GM19035 (cell line): Measurements from ENCODE around the gene MYO9A.

Experiments used
- ATAC-seq: cut with Tn5 transposase; IDR thresholded peaks from one replicate; pipeline ENCODE4 v1.9.1; 2021; ENCODE audit not compliant: unreplicated experiment

Gene MYO9A

DNA sequence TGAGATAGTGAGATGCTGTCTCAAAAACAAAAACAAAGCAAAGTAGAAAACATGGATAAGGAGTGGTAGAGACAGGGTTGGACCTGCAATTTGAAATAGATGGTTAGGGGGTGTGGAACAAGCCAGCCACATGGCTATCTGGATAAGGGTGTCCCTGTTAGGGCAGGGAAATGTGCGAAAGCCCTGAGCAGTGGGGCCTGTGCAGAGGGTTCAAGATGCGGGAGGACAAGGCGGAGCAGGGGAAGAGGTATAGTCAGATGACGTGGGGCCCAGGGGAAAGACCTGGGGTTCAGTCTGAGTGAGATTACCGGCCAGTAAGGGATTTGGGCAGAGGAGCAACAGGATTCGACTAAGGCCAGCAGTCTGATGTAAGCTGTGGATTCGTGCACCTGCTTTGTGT lies 326.0 kb downstream of the MYO9A start:
- no peak for ATAC-seq

DNA sequence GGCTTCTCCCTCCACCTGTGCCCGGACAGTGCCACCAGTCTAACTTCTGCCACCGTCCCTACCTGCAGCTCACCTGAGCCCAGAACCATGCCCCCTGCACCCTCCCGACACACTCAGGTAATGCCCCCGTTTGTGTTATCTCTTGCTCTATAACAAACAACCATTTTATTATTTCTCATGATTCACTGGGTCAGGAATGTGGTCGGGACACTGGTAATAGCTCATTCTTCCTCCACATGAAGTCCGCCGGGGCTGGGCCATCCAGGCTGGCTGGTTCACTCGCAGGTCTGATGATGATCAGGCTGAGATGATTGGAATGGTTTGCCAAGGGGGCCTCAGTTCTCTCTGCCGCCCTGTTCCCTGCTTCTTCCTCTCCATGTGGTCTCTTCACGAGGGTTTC lies 327.9 kb downstream of the MYO9A start:
- ATAC-seq, result no peak

DNA sequence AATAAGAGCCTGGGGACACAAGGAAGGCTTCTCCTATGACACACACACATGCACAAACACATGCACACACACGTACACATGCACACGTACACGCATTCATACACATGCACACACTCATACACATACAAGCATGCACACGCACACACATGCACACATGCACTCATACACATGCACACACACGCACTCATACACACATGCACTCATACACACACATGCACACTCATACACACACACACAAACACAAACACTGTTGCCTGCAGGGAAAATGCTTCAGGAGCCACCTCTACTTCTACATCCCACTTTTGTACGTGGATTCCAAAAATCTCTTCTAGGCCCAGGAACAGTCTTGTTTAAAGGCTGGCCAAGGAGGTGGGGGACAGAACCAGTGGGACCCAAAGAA lies 328.3 kb downstream of the MYO9A start:
- no peak for ATAC-seq

GRCh38 chr15:71788646-71789579 lies 329.0 kb downstream of the MYO9A start:
- no peak for ATAC-seq

- no peak for ATAC-seq
Measured at GRCh38 chr15:71786673-71787072, 331.3 kb downstream of the MYO9A start.

GRCh38 chr15:71785996-71786395 lies 332.0 kb downstream of the MYO9A start:
- no peak for ATAC-seq

DNA sequence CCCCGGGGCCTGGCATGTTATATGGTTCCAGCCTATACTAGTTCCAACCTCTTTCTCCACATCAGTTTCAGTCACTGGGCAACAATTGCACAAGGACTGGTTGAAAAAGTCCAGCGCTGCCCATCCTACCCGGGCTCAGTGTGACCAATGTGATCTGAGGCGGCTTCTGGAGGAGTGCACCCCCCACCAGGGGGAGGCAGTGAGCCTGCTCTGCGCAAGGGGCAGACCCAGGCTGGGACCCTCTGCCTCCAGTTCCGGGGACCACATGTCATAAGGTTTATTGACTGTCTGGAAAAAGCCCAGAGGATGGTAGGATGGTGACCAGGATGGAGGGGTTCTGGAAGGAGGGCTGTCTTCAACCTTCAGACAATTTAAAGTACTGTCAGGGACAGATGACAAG lies 333.2 kb downstream of the MYO9A start:
- ATAC-seq, result no peak

DNA sequence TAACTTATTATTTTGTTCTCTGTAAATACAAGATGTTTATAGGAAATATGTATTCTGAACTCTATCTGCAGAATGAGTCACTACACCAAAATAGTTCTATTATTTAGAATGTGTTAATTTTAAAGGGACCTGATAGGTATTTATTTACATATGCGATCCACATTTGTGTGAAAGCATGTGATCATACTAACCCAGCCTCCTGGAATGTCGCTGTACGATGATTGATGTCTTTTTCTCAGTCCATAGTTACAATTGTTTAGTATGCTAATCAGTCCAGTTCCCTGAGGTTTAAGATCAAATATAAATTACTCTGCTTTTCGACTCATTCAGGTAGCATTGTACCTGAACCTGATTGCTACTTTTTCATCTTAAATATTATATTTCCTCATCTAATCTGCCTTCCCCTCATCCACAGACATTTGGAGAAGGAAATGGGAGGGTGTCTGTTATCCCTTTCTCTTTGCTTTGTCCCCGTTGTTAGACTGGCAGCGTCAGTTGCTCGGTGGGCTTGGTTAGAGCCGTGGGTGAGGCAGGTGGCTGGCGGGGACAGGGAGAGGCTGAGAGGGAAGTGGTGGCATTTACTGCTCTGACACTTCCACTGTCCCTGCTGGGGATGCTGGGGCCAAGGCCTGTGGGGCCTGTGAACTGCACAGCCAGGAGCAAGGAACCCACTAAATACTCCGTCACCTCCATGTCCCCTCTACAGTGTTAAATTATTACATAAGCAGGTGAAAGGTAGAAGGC lies 335.4 kb downstream of the MYO9A start:
- ATAC-seq, result no peak

DNA sequence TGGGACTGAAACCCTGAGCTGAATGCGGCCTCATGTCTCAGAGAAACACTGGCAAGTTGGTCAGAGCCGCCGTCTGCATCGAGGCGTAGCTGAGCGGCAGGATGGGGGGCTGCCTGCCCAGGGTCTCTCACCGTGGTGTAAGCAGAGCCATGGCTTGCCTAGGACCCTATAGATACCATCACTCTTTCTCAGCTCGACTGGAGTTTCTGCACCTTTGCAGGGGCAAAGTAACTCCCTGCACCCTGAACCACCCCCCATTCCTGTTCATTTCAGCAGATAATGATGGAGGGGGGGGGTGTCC lies 336.0 kb downstream of the MYO9A start:
- ATAC-seq, result no peak

DNA sequence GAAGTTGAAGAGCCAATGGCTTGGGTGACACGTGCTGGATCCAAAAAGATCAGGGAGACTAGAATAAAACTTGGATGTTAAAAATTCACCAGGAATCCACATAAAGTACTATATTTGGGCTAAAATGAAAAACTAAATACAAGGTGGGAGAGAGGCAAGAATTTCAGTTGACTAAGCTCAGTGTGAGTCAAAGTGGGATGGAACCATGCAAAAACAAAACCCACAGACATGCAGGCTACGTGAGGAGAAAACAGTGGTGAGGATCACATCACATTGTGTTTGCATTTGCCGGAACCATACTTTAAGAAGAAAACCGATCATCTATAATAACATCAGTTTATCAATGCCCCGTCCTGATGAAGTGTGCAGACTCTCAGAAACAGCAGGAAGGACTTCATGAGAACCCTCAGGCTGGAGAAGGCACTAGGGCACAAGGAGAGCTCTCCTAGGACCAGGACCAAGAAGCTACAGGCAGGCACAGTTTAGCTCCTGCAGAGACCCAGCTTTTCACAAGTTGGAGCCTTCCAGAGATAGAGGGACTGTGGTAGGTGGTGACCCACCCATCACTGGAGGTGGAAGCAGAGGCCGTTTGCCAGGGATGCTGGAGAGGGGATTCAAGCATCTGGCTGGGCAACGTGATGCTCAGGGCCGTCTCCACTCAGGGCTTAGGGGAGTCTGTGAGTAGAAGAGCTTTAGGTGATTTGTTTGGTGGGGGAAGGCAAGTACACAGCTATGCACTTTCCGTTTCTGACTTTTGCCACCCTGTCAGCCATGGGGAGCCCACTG lies 336.6 kb downstream of the MYO9A start:
- ATAC-seq, result peak; percentile 59

GRCh38 chr15:71780115-71780976 lies 337.6 kb downstream of the MYO9A start:
- peak; percentile 64 for ATAC-seq

DNA sequence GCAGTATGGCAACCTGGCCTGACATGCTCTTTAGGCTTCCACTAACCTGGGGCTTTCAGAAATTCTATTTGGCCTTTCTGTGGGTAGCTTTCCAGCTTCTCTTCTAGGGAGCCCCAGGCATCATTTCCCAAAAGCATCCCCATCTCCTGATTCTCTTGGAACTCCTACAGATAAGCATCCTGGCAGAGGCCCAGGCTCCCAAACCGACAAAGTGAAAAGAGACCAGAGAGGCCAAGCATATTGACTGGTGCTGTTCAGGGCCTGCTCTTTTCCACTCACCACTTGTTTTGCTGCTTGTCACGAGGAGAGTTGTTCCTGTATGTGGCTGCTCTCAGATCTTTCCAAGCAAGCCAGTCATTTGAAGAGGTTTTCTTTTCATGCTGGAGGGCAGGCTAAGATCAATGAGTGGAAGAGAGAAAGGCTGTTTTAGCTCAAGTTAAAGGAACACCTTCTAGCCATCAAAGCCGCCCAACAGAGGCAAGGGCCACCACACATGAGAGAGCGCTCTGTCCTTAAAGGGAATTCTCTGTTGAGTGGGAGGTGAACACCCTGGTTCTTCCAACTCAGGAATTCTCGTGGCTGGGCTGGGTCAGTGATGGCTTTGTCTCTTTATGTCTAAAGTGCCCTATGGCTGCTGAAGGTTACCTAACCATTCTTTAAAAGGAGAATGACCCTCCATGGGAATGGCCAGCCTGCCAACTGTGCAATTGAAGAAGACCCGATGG lies 338.7 kb downstream of the MYO9A start:
- ATAC-seq, result no peak

DNA sequence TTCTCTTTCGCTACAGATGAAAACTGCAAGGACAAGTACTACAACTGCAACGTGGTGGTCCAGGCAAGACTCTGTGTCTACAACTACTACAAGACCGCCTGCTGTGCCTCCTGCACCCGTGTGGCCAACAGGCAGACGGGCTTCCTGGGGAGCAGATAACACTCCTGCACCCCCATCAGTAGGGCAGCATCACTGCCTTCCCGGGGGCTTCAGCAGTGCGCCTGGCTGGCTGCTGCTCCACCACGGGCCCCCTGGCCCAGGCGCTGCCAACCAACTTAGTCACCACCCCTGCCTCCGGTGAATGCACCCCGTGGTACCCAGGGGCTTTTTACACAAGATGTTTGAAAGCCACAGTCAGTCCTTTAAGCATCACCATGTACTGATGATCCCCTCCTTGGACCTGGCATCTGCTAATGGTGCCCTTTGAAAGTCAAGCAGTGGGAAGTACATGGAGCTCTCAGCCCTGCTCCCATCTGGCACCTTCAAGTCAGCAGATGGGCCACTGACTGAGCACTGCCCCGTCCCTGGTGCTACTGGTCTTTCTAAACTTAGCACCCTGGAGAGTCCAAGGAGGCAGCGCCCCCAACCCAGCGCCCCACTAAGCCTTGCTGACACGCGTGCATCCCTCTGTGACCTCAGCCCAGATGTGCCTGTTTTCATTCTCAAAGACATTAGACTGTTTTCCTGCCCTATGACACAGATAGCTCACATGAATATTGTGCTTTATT lies 340.6 kb downstream of the MYO9A start:
- no peak for ATAC-seq

DNA sequence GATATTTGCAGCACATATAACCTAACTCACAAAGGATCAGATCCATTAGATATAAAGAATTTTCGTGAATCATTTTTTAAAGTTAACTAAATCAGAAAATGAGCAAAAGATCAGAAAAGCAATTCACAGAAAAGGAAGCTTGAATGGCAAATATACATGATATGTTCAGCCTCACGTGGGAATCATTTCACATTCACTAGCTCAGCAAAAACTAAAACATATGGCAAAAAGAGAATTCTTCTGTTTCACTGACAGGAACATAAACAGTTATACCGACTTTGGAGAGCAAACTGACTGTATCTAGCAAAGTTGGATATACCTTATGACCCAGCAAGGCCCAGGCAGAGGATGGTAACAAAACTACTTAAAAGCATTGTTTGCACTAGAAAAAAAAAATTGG lies 341.6 kb downstream of the MYO9A start:
- no peak for ATAC-seq

DNA sequence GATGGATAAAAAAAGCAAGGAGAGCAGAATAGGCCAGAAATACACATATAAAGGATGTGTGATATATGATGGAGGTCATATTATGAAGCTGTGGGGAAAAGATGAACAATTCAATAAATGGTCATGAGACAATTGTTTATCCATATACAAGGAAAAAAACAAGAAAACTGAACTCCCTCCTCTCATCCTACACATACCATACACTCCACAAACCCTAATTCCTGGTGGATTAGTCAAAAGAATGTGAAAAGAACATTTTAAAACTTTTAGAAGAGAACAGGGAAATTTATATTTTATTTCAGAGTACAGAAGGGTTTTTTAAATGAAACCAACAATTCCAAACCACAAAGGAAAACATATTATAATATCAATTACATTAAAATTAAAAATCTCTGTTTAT lies 342.1 kb downstream of the MYO9A start:
- no peak for ATAC-seq

DNA sequence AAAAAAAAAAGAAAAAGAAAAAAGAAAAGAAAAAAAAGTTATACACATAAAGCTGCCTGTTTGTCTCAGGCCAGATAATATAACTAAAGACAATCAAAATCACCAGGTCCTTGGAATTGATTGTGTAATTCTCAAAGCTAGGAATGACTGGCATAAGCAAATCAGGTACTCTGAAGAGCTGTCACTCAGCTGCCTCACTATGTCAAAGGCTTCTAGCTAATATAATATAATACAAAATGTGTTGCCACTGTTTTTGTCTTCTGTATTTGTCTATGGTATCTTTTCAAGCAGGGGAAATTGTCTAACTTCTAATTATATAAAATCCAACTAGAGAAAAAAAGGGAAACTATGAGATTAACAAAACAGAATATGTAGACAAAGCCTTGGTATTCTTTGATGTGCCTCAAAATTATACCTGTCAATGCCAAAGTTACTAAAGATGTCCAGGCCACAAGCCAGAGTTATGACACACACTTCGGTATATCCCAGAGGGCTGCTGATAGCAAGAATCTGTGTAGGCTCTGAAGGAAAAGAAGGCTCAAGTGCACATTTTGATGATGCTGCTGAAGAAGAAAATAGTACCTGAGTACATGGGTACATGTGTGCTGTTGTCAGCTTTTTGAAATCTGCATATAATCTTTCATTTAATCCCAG lies 344.6 kb downstream of the MYO9A start:
- ATAC-seq, result no peak
